Stomach (tissue), 9 donors: ENCODE results near the gene CABCOCO1. TPM values are rescaled to one million over a fixed set of nuclear protein-coding genes. Genes with fewer than 3 reads are reported as not detected.

ENCODE experiments used
- DNase-seq, 2 donors: peaks; one replicate each; pipeline versions ENCODE4 v3.0.0 to v3.0.0-alpha.2; 2013 to 2019
- H3K27ac ChIP-seq, 5 donors: fragments of 200-600 bp in 4 of 5; sonication (generic) in 4 of 5; one replicate each; pipeline ENCODE4 v1.5.1; 2013 to 2019; ENCODE audit warnings: mild to moderate bottlenecking in 1 of 5, moderate library complexity in 1 of 5
- H3K27me3 ChIP-seq, 3 donors: fragments of 200-600 bp; sonication (generic); one replicate each; pipeline ENCODE4 v1.5.1; 2017 to 2019; ENCODE audit warnings: mixed run types in 1 of 3
- H3K36me3 ChIP-seq, 4 donors: fragments of 200-600 bp; sonication (generic); 1 replicate in 3 of 4; 2 replicates in 1 of 4; pipeline ENCODE4 v1.5.1; 2016 to 2019
- H3K4me1 ChIP-seq, 4 donors: fragments of 200-600 bp; sonication (generic); one replicate each; pipeline ENCODE4 v1.5.1; 2016 to 2019
- H3K4me3 ChIP-seq, 4 donors: fragments of 200-600 bp; sonication (generic) in 3 of 4; one replicate each; pipeline ENCODE4 v1.5.1; 2016 to 2019; ENCODE audit warnings: mild to moderate bottlenecking in 1 of 4
- H3K9me3 ChIP-seq, 4 donors: fragments of 200-600 bp; sonication (generic); one replicate each; pipeline ENCODE4 v1.5.1; 2016 to 2019
- EP300 ChIP-seq: sonication (generic); formaldehyde crosslinking; IDR thresholded peaks from one replicate; pipeline ENCODE4 v1.6.1; 2017; ENCODE audit warnings: antibody characterized with exemption
- POLR2A ChIP-seq, 4 donors: fragments of 450-650 bp; IDR thresholded peaks; one replicate each; pipeline ENCODE4 v1.6.1; 2016; ENCODE audit warnings: antibody characterized with exemption in 4 of 4, control low read depth in 2 of 4, mild to moderate bottlenecking in 1 of 4, moderate library complexity in 1 of 4
- POLR2AphosphoS5 ChIP-seq, 3 donors: sonication (generic); formaldehyde crosslinking; IDR thresholded peaks; one replicate each; pipeline ENCODE4 v1.6.1; 2016; ENCODE audit warnings: antibody characterized with exemption in 3 of 3
- WGBS, 5 donors: extraction: QIAGEN DNeasy Blood & Tissue Kit in 3 of 5; methylation state at CpG; one replicate each; pipeline versions ENCODE4 v1.1.5 to v1.1.7; 2013 to 2018; 5-methylcytosine and 5-hydroxymethylcytosine counted together
- intact Hi-C: fragments of 100-400 bp; cut with DNase I; formaldehyde crosslinking; loops from one replicate; pipeline ENCODE4 v1.15.1; 2023; ENCODE audit warnings: low total_unique reads
- polyA plus RNA-seq, 3 donors: library from polyadenylated mRNA; stranded (reverse); fragments of 200-250 nt; gene quantifications; one replicate each; pipeline ENCODE4 v1.2.3, GENCODE V29; 2013
- total RNA-seq, 5 donors: library from RNA; depleted of rRNA; stranded (reverse); fragments of >200 nt; gene quantifications; one replicate each; pipeline versions ENCODE4 v1.1.0 to v1.2.3, GENCODE V29; 2014 to 2016
- TF ChIP-seq, protein P1 (sequence below), 7 experiments: fragments of 450-650 bp in 4 of 7; fragments of 200-600 bp in 3 of 7; sonication (generic) in 3 of 7; IDR thresholded peaks; one replicate each; pipeline ENCODE4 v1.5.1; 2016 to 2019; ENCODE audit warnings: antibody characterized with exemption in 7 of 7, control low read depth in 2 of 7, mild to moderate bottlenecking in 1 of 7
- donor health status: healthy with polysubstance abuse.
- donor health status: Bipolar disorder and iron deficiency.
- donor health status: healthy.

The CABCOCO1 gene
- total and polyA plus RNA-seq, 8 donors: 0.30 to 2.6 (median 1.3) TPM; not detected in 4

DNA sequence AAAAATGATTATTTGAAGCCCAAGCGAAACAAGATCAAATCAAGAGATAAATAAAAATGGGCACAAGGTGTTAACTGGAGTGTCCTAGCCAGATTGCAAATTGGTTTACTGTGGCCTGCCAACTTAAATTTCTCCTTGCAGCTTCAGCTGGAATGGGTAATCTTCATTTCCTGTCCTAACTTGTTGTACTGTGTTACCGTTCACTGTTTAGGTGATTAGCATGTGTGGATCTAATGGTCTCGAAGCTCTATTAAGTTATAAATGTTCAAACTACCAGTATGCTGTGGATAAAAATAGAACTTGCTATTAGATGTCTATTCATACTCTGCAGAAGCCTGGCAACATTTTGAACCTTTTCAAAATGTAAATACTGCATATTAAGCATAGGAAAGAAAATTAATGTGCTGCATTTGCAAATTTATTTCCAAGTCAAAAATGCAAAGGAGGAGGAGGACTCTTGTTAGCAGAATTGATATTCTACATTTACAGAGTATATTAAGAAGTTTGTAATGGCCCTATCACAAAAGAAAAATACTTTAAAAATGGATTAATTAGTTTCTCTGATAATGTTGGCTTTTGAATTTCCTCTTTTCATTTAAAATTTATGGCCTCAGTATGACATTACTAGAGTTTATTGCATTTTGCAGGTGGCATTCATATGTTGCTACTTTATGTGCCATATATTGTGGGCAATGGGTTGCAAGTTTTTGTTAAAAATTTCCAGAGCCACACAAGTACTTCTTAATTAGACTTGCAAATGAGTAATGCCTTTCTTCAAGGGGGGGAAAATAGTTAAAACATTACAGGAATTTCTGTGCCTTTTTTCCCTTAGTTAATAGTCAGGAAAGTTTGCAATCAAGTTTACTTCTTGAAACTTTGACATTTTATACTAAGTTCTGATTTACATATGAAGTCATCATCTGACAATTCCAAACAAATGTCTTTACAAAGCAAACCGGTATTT is 92.1 kb downstream of the CABCOCO1 start:
- H3K4me3 ChIP-seq: no peak overlapping the region
- DNase-seq: no peak
- no peaks in the 10 kb centered on the region for H3K9me3 ChIP-seq
- no peak overlapping the region for H3K27ac ChIP-seq
- H3K4me1 ChIP-seq: peaks cover 8 to 63% (median 36%) of the 10 kb centered on the region in 4 donors
- no peaks in the 10 kb centered on the region for H3K27me3 ChIP-seq
- no peaks in the 10 kb centered on the region for H3K36me3 ChIP-seq
- intact Hi-C loops: no loop called here
- TF ChIP-seq POLR2A (IDR thresholded peaks at IDR 0.05) (no peak), POLR2AphosphoS5 (IDR thresholded peaks at IDR 0.05) (no peak), EP300 (no peak)
- TF ChIP-seq, protein P1, sequence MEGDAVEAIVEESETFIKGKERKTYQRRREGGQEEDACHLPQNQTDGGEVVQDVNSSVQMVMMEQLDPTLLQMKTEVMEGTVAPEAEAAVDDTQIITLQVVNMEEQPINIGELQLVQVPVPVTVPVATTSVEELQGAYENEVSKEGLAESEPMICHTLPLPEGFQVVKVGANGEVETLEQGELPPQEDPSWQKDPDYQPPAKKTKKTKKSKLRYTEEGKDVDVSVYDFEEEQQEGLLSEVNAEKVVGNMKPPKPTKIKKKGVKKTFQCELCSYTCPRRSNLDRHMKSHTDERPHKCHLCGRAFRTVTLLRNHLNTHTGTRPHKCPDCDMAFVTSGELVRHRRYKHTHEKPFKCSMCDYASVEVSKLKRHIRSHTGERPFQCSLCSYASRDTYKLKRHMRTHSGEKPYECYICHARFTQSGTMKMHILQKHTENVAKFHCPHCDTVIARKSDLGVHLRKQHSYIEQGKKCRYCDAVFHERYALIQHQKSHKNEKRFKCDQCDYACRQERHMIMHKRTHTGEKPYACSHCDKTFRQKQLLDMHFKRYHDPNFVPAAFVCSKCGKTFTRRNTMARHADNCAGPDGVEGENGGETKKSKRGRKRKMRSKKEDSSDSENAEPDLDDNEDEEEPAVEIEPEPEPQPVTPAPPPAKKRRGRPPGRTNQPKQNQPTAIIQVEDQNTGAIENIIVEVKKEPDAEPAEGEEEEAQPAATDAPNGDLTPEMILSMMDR (IDR thresholded peaks at IDR 0.05): no peak
- WGBS, 5 donors: 35 to 44% (median 39%) methylated on average over 4 of the region's 4 CpGs

DNA sequence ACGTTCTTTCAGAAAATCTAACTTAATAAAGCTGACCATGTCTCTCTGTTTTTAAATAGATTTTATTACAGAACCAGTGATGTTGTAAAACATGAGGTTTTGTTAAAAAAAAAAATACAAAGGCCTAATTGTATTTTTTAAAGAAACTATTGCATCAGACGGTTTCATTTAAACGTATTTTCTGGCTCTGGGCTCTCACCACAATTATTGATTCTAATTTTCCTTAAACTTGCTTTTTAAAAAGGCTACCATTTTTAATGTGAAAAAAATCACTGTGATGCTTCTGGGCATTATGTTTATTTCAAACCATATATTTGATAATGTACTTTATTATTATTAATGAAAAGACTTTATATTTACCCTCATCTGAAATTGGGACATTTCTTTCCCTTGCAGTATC is 94.3 kb downstream of the CABCOCO1 start:
- H3K27ac ChIP-seq: no peak overlapping the region
- TF ChIP-seq POLR2AphosphoS5 (IDR thresholded peaks at IDR 0.05): no peak
- TF ChIP-seq, protein P1 (IDR thresholded peaks at IDR 0.05): no peak
- TF ChIP-seq POLR2A (IDR thresholded peaks at IDR 0.05): no peak
- no peak for TF ChIP-seq EP300
- no peak overlapping the region for H3K4me3 ChIP-seq
- DNase-seq: no peak
- intact Hi-C loops: no loop called here
- no peaks in the 10 kb centered on the region for H3K36me3 ChIP-seq
- H3K27me3 ChIP-seq: no peaks in the 10 kb centered on the region
- peaks cover 5 to 57% (median 37%) of the 10 kb centered on the region in 4 donors for H3K4me1 ChIP-seq
- WGBS, 5 donors: 82 to 88% (median 87%) methylated on average over 3 of the region's 3 CpGs
- H3K9me3 ChIP-seq: no peaks in the 10 kb centered on the region

DNA sequence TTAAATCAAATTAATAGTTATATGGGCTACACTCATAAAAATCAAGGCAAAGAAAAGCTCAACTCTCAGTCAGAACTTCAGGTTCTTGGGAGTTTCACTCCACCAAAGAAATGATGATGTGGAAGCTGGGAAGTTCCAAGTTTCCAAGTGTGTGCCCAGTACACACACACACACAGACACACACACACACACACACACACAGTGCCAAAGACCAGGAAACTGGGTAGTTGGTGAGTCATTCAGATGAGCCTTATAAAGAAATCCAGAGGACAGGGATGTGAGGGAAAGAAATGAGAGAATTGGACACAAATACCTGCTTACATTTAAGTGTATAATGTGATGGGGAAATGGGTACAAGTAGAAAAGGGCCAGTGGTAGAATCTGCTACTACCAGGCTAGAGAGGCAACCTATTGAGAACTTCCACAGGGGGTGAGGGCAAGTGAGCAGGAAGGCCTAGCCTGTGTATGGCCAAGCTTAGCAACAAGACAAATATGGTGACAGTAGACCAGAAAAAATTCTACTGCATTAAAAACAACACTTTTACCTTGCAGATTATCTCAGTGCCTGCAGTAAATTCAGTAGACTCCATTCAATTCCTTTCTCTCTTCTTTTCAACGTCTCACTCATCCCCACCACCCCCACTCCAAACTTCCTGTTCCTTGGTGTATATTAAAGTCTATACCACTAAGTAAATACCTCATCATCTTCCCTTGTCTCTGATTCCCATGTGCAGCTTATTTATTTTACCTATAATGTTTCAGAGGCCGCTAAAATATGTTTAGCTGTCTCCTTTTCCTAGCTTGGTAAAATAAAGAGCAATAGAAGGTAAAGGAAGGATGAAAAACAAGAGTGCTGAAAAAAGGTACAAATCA is 95.0 kb downstream of the CABCOCO1 start:
- H3K27ac ChIP-seq: peak overlapping the region in 1 of 5 donors; percentile 2
- intact Hi-C loops: no loop called here
- H3K27me3 ChIP-seq: no peaks in the 10 kb centered on the region
- no peaks in the 10 kb centered on the region for H3K9me3 ChIP-seq
- no peak for DNase-seq
- no peak for TF ChIP-seq EP300
- TF ChIP-seq POLR2A (IDR thresholded peaks at IDR 0.05): no peak
- TF ChIP-seq POLR2AphosphoS5 (IDR thresholded peaks at IDR 0.05): no peak
- TF ChIP-seq, protein P1 (IDR thresholded peaks at IDR 0.05): no peak
- peaks cover 4 to 55% (median 35%) of the 10 kb centered on the region in 4 donors for H3K4me1 ChIP-seq
- no peak overlapping the region for H3K4me3 ChIP-seq
- WGBS, 5 donors: 65 to 80% (median 70%) methylated on average over 2 of the region's 2 CpGs
- no peaks in the 10 kb centered on the region for H3K36me3 ChIP-seq

DNA sequence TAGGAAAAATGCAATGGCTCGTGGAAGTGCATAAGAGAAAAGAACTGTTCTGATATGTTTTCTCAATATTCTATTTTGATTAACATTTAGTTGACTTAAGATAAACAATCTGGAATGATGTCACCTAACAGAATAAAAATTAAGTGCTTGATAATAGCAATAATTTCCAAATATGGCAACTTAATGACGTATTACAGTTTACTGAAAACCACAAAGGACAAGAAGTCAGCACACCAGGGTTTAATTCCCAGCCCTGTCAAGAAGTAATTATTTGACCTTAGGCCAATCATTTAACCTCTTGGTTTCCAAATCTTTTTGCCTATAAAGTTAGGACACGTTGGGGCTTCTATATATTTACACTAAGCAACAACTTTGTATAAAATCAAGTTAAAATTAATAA is 95.7 kb downstream of the CABCOCO1 start:
- Histone ChIP-seq H3K4me1 (peaks cover 4 to 52% (median 31%) of the 10 kb centered on the region in 4 donors), H3K27ac (no peak overlapping the region), H3K27me3 (no peaks in the 10 kb centered on the region), H3K36me3 (no peaks in the 10 kb centered on the region), H3K4me3 (no peak overlapping the region), H3K9me3 (no peaks in the 10 kb centered on the region)
- intact Hi-C loops: no loop called here
- TF ChIP-seq EP300 (no peak), POLR2AphosphoS5 (IDR thresholded peaks at IDR 0.05) (no peak), POLR2A (IDR thresholded peaks at IDR 0.05) (no peak)
- TF ChIP-seq, protein P1 (IDR thresholded peaks at IDR 0.05): no peak
- 20 to 42% (median 26%) methylated on average over 3 of the region's 3 CpGs for WGBS, 5 donors
- no peak for DNase-seq
